Suprapubic skin (tissue), 3 donors: ENCODE data around the gene ZNF480.
"Not testable (repeated sequence)": the region's sequence is repeated elsewhere in the genome, so short reads cannot be mapped to it uniquely, and the experiment has no call there.

Experiments
- CTCF ChIP-seq, 2 donors: fragments of 200-600 bp in 1 of 2; fragments of 450-650 bp in 1 of 2; sonication (generic) in 1 of 2; IDR thresholded peaks; one replicate each; pipeline ENCODE4 v1.5.1; 2016 to 2019; ENCODE audit warnings: antibody characterized with exemption in 2 of 2, mild to moderate bottlenecking in 1 of 2, moderate library complexity in 1 of 2
- POLR2AphosphoS5 ChIP-seq, 3 donors: sonication (generic); formaldehyde crosslinking; IDR thresholded peaks; one replicate each; pipeline ENCODE4 v1.6.1; 2017; ENCODE audit warnings: antibody characterized with exemption in 3 of 3

- TF ChIP-seq CTCF, POLR2AphosphoS5 (IDR thresholded peaks at IDR 0.05): not testable (repeated sequence)
Observed at GRCh38 chr19:52265556-52265955, 31.4 kb upstream of the ZNF480 start.
